ENCODE data around the gene CDH13.

- no peak for TF ChIP-seq CTCF (IDR thresholded peaks at IDR 0.05; ENCODE audit: borderline replicate concordance, extremely low read depth, low read length, poor library complexity, severe bottlenecking)
- no peak for TF ChIP-seq EZH2 (IDR thresholded peaks at IDR 0.05; ENCODE audit: borderline replicate concordance, low read depth, low read length, severe bottlenecking)
Observed at GRCh38 chr16:82586130-82586529, 40.6 kb upstream of the CDH13 start.
